Measurements from ENCODE around the gene AGPAT3.

Gene AGPAT3

DNA sequence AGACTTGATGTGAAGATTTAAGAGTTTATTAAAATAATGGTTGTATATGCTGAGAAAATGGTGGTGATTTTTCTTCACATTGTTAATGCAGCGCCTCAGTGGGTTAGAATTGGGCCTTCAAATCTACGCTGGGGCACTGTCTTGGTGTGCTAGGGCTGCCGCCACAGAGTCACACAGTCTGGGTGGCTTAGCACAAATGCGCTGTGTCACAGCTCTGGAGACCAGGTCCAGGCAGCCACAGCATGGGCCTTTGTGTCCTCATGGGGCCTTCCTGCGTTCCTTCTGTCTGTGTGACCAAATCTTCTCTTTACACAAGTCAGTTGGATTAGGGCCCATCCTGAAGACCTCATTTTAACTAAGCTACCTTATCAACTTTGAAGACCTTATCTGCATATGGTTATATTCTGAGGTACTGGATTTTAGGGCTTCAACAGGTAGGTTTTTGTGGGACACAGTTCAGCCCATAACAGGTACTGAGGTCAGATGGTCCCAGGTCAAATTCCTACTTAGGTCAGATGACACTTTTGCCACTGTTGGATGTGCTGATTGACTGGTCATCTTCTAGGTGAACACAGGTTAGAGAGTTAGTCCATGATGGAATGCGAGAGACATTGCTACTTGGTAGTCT lies 164.6 kb downstream of the AGPAT3 start:
- no peak for DNase-seq

DNA sequence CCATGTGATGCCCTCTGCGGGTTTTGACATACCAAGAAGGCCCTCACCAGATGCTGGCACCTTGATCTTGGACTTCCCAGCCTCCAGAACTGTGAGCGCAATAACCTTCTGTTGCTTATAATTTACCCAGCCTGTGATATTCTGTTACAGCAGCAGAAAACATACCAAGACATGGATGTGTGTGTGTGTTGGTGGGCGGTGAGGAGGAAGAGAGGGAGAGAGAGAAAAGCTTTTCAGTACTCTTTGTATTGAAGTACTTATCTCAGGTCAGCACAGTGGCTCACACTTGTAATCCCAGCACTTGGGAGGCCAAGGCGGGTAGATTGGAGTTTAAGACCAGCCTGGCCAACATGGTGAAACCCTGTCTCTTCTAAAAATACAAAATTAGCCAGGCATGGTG lies 170.2 kb downstream of the AGPAT3 start:
- no peak for DNase-seq
